Measurements from ENCODE around the gene TNFAIP3.

The TNFAIP3 gene

GRCh38 chr6:137866200-137866913 lies 702 bp upstream of the TNFAIP3 start:
- DNase-seq: no peak

GRCh38 chr6:137867685-137868509 lies 838 bp downstream of the TNFAIP3 start:
- DNase-seq: peak; percentile 45

DNA sequence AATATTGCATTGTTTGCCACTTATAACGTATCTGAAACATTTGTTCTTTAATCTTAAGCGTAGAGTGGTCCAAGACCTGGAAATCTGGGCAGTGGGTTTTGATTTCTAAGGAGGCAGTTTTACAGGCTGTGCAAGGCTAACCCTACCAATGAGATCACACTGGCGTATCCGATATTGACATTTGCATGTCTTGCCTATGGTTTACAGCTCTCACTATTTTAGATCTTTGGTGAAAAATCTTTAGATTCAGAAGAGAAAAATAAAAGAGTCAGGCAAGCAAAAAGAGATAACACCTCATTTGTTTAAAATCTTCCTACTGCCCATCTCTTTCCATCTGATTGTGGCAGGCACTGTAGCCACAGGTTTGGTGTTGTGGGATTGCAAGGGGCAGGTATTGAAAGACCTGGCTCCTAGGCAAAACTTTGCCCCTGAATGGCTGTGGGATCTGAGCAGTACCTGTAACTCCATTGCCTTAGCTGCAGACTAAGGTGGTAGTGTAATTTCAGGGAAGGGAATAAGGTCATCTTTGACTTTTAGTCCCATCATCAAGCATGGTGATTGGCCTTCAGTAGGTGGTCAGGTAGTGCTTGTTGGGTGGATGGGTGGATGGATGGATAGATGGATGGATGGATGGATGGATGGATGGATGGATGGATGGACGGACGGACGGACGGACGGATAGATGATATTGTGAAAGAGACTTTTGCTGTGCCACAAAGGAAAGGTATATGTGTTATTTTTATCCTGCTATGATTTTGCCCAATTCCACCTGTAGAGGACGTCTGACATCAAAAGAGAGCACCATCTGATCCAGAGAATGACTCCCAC lies 1.9 kb downstream of the TNFAIP3 start:
- DNase-seq: no peak

- no peak for DNase-seq
These were observed 2.7 kb downstream of the TNFAIP3 start for GRCh38 chr6:137869549-137870307.

- DNase-seq: no peak
These were observed 3.2 kb downstream of the TNFAIP3 start for GRCh38 chr6:137870308-137870644.

GRCh38 chr6:137870744-137871247 lies 3.7 kb downstream of the TNFAIP3 start:
- no peak for DNase-seq

DNA sequence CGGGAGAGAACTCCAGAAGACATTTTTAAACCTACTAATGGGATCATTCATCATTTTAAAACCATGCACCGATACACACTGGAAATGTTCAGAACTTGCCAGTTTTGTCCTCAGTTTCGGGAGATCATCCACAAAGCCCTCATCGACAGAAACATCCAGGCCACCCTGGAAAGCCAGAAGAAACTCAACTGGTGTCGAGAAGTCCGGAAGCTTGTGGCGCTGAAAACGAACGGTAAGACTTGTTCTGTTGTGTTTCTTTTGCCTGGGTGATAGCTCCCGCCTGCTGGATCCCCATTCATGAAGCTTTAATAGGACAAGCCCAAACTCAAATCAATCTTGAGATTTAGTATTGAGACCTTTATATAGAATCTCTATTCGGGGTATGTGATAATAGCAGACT lies 4.2 kb downstream of the TNFAIP3 start:
- DNase-seq: no peak

- no peak for DNase-seq
These were observed 4.9 kb downstream of the TNFAIP3 start for GRCh38 chr6:137871831-137872454.

DNA sequence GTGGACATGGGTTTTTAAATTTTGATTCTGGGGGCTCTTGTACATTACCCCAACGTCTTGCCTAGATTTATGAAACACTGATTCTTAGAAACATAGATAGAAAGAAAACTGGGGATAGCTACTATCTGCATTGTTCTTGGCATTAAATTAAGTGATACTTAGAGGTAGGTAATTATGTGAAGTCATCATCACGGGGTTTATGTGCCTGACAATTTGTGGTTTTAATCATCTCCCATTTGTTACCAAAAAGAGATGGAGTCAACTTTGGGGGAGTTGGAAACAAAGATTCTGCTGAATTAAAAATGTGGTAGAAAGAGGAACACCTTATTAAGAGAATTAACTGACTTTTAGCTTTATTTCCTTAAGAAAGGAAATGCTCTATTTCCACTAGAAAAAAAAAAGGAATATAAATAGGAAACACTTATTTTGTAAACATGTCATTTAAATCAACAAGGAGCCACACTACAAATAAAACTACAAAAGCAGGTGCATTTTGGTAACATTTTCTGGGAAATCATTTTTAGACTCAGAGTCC lies 5.6 kb downstream of the TNFAIP3 start:
- no peak for DNase-seq

DNA sequence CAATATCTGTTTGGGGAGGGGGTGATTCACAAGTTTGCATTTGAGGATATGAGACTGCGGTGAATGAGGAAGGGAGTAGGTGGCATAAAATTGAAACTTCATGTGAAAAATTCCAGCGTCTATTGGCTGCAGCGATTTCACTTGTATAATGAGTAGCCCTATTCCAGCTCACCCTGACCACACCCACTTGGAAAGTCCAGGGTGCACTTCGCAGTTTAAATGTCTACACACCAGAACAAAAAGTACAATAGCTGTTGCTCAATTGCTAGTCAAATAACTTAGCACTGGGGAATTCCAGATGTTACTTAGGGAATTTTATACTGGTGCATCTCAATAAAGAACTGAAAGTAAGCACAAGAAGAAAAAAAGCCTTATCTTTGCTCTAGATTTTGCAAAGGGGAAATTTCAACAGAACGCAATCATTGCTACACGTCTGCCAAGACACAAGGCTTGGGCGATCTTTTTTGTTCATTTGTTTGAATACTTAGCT lies 6.3 kb downstream of the TNFAIP3 start:
- DNase-seq: peak; percentile 82

- no peak for DNase-seq
These were observed 7.4 kb downstream of the TNFAIP3 start for GRCh38 chr6:137874204-137875057.

- DNase-seq: no peak
These were observed 8.0 kb downstream of the TNFAIP3 start for GRCh38 chr6:137875058-137875520.

GRCh38 chr6:137875606-137876005 lies 8.5 kb downstream of the TNFAIP3 start:
- DNase-seq: no peak

GRCh38 chr6:137876547-137876946 lies 9.5 kb downstream of the TNFAIP3 start:
- no peak for DNase-seq

GRCh38 chr6:137877113-137877512 lies 10.1 kb downstream of the TNFAIP3 start:
- DNase-seq: no peak

DNA sequence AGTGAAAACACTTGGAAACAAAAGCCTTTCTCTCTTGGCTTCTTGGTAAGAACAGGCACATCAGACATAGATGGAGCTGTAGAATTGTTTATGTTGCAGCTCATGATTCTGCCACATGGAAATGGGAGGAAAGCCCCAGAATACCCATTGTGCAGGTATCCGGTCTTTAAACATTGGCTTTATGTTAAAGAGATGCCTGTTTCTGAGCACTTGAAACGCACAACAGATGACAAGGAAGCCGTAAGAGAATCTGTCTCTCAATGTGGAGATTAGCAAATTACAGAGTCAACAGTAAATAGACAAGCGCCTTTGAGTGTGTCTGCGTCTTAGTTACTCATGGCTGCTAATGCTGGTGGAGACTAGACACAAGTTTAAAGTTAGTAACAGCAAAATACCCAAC lies 10.5 kb downstream of the TNFAIP3 start:
- DNase-seq: no peak

DNA sequence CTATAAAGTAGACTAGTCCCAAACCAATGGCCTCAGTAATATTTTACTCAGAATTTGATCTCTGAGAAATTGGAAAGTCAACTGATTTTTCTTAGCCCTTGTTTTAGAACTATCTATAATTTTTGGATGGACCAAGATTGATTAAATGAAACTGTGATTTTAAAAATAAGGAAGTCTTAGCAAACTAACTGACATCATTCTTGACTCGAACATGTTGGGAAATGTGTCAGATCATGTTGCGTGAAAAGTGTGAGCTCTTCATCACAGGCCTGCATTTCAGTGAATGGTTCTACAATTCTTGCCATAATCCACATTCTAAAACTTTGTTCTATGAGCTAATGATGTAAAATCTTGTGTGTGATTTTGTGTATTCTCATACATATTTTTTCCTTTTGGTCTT lies 11.0 kb downstream of the TNFAIP3 start:
- no peak for DNase-seq

DNA sequence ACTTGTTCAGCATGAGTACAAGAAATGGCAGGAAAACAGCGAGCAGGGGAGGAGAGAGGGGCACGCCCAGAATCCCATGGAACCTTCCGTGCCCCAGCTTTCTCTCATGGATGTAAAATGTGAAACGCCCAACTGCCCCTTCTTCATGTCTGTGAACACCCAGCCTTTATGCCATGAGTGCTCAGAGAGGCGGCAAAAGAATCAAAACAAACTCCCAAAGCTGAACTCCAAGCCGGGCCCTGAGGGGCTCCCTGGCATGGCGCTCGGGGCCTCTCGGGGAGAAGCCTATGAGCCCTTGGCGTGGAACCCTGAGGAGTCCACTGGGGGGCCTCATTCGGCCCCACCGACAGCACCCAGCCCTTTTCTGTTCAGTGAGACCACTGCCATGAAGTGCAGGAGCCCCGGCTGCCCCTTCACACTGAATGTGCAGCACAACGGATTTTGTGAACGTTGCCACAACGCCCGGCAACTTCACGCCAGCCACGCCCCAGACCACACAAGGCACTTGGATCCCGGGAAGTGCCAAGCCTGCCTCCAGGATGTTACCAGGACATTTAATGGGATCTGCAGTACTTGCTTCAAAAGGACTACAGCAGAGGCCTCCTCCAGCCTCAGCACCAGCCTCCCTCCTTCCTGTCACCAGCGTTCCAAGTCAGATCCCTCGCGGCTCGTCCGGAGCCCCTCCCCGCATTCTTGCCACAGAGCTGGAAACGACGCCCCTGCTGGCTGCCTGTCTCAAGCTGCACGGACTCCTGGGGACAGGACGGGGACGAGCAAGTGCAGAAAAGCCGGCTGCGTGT lies 11.6 kb downstream of the TNFAIP3 start:
- no peak for DNase-seq

DNA sequence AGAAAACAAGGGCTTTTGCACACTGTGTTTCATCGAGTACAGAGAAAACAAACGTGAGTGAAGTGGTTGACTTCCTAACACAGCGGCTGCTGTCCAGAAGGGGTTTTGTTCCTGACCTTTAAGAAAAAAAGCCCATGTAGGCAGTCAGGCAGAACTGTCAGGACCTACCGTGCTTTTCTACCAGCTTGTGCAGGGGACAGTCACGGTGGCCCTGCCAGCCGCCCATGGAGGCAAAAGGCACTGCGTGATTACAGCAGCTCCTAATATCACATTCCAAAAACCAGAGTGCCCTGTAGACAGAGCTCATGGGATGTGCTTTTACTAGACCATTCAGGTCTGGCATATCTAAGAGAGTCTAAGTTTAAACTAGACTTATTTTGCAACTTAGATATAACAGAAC lies 12.2 kb downstream of the TNFAIP3 start:
- no peak for DNase-seq

Measured in stimulated activated CD4-positive, alpha-beta T cell treated with anti-CD3 and anti-CD28 coated beads, Interleukin-4, amount 100 ng/mL, for 1 hour (primary cell).